ENCODE measurements around the gene C3orf62.

DNA sequence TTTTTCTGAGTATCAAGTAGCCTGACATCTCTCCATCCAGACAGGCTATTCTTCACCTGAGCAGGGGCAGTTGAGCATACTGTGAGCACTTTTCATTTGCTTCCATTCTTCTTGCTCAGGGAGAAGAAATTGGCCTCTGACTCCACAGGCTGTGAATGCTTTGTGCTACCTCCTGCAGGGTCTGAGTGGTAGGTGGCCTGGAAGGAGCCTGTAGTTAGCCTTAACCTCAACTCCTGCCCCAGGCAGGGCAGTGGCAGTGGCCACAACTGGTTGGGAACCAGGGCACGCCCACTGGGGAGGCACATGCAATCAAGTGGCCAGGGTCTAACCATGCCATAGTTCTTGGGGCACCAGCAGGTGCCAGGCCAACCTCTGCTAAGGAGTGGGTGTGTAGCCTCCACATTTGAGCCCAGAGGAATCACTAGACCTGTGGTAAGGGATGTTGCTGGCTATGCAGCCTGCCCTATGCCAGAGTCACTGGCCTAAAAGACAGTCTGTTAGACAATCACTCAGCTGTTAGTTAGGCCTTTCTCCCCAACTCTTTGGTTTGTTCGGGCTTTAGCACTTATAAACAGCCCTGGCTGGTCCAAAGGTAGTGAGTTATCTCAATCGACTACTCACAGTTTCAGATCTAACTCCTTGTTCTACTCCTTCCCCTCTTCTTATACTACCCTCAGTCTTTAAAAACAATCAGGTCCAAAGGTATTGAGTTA lies 7.4 kb downstream of the C3orf62 start:
- TF ChIP-seq, protein P1, sequence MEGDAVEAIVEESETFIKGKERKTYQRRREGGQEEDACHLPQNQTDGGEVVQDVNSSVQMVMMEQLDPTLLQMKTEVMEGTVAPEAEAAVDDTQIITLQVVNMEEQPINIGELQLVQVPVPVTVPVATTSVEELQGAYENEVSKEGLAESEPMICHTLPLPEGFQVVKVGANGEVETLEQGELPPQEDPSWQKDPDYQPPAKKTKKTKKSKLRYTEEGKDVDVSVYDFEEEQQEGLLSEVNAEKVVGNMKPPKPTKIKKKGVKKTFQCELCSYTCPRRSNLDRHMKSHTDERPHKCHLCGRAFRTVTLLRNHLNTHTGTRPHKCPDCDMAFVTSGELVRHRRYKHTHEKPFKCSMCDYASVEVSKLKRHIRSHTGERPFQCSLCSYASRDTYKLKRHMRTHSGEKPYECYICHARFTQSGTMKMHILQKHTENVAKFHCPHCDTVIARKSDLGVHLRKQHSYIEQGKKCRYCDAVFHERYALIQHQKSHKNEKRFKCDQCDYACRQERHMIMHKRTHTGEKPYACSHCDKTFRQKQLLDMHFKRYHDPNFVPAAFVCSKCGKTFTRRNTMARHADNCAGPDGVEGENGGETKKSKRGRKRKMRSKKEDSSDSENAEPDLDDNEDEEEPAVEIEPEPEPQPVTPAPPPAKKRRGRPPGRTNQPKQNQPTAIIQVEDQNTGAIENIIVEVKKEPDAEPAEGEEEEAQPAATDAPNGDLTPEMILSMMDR (IDR thresholded peaks at IDR 0.05) = no peak
- TF ChIP-seq POLR2AphosphoS5 (IDR thresholded peaks at IDR 0.05) = no peak
- no peak for TF ChIP-seq POLR2A (IDR thresholded peaks at IDR 0.05)

Measured in breast epithelium (tissue), 3 donors.